GM18517 (cell line): ENCODE data around the gene ANKRD49.

Experiments used
- ATAC-seq: cut with Tn5 transposase; IDR thresholded peaks from one replicate; pipeline ENCODE4 v1.9.1; 2021; ENCODE audit warnings: mild to moderate bottlenecking, moderate library complexity; ENCODE audit not compliant: unreplicated experiment

ANKRD49 gene

GRCh38 chr11:94543695-94544645 is 50.2 kb downstream of the ANKRD49 start, which contains the start of gene FUT4:
TSS of gene FUT4 (plus strand) at chr11:94543921. CDS start at chr11:94544134, 213 bp downstream.
- ATAC-seq: peak; percentile 81

GRCh38 chr11:94544646-94545263 is 51.0 kb downstream of the ANKRD49 start:
- ATAC-seq: no peak

DNA sequence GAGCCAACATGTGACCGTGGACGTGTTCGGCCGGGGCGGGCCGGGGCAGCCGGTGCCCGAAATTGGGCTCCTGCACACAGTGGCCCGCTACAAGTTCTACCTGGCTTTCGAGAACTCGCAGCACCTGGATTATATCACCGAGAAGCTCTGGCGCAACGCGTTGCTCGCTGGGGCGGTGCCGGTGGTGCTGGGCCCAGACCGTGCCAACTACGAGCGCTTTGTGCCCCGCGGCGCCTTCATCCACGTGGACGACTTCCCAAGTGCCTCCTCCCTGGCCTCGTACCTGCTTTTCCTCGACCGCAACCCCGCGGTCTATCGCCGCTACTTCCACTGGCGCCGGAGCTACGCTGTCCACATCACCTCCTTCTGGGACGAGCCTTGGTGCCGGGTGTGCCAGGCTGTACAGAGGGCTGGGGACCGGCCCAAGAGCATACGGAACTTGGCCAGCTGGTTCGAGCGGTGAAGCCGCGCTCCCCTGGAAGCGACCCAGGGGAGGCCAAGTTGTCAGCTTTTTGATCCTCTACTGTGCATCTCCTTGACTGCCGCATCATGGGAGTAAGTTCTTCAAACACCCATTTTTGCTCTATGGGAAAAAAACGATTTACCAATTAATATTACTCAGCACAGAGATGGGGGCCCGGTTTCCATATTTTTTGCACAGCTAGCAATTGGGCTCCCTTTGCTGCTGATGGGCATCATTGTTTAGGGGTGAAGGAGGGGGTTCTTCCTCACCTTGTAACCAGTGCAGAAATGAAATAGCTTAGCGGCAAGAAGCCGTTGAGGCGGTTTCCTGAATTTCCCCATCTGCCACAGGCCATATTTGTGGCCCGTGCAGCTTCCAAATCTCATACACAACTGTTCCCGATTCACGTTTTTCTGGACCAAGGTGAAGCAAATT is 51.7 kb downstream of the ANKRD49 start:
- ATAC-seq: no peak

DNA sequence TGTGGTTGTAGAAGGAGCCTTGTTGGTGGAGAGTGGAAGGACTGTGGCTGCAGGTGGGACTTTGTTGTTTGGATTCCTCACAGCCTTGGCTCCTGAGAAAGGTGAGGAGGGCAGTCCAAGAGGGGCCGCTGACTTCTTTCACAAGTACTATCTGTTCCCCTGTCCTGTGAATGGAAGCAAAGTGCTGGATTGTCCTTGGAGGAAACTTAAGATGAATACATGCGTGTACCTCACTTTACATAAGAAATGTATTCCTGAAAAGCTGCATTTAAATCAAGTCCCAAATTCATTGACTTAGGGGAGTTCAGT is 52.3 kb downstream of the ANKRD49 start:
- ATAC-seq: no peak

DNA sequence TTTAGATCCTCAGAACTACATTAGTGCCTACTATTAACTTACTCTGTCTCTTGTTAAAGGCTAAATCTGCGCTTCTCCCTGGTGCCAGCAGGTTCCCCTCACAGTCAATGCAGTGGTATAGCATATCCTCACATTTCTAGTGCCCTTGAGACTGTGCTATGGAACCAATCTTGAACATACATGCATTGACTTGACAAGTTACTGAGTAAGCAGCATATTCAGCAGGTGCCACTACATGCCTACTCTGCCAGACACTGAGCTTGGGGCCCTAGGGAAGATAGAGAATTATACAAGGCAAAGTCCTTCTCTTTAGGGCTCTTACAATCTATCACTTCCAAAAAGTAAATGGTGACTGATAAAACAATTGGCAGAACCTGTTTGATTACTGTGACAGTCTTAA is 53.1 kb downstream of the ANKRD49 start:
- ATAC-seq: no peak

GRCh38 chr11:94549146-94549545 is 55.4 kb downstream of the ANKRD49 start:
- no peak for ATAC-seq
